ENCODE results near the gene LSM3. TPM values are rescaled to one million over a fixed set of nuclear protein-coding genes. Genes with fewer than 3 reads are reported as not detected.

LSM3 gene
- total and polyA plus RNA-seq, 12 donors = 4.1 to 25.8 (median 9.5) TPM

GRCh38 chr3:14130707-14131106 lies 47.9 kb upstream of the LSM3 start:
- H3K36me3 ChIP-seq (replicated peaks in 1 of 2) = peaks cover 0 to 65% of the 10 kb centered on the region in 2 donors
- no peak overlapping the region for H3K27ac ChIP-seq
- H3K27me3 ChIP-seq = no peaks in the 10 kb centered on the region
- 94 to 97% (median 96%) methylated on average over 6 to 12 of the region's 12 CpGs for WGBS, 4 donors
- no peaks in the 10 kb centered on the region for H3K9me3 ChIP-seq (replicated peaks in 1 of 3)
- no peak for DNase-seq
- peaks cover 15 to 21% of the 10 kb centered on the region in 2 donors for H3K4me1 ChIP-seq (replicated peaks in 1 of 2)
- TF ChIP-seq POLR2A (IDR thresholded peaks at IDR 0.05) (no peak), CTCF (IDR thresholded peaks at IDR 0.05) (no peak)
- H3K4me3 ChIP-seq = no peak overlapping the region
- intact Hi-C loops (cut with DNase I) = no loop called here

- intact Hi-C loops (cut with DNase I) = no loop called here
- Histone ChIP-seq H3K27me3 (no peaks in the 10 kb centered on the region), H3K9me3 (replicated peaks in 1 of 3) (no peaks in the 10 kb centered on the region), H3K36me3 (replicated peaks in 1 of 2) (peaks cover 0 to 69% of the 10 kb centered on the region in 2 donors), H3K27ac (no peak overlapping the region), H3K4me1 (replicated peaks in 1 of 2) (peaks cover 10 to 16% of the 10 kb centered on the region in 2 donors), H3K4me3 (no peak overlapping the region)
- no peak for TF ChIP-seq CTCF (IDR thresholded peaks at IDR 0.05)
- TF ChIP-seq POLR2A (IDR thresholded peaks at IDR 0.05) = no peak
- WGBS, 4 donors = 66 to 87% (median 76%) methylated on average over 3 to 5 of the region's 5 CpGs
- peak in 2 of 7 donors; percentile 53 to 56 for DNase-seq
Observed at GRCh38 chr3:14131134-14131533, 47.5 kb upstream of the LSM3 start.

GRCh38 chr3:14132120-14132519 lies 46.5 kb upstream of the LSM3 start:
- 88 to 96% (median 94%) methylated on average over 8 of the region's 8 CpGs for WGBS, 4 donors
- H3K27me3 ChIP-seq = no peaks in the 10 kb centered on the region
- no peak overlapping the region for H3K27ac ChIP-seq
- intact Hi-C loops (cut with DNase I) = no loop called here
- peaks cover under 1 to 11% of the 10 kb centered on the region in 2 donors for H3K4me1 ChIP-seq (replicated peaks in 1 of 2)
- no peak overlapping the region for H3K4me3 ChIP-seq
- TF ChIP-seq POLR2A (IDR thresholded peaks at IDR 0.05) (no peak), CTCF (IDR thresholded peaks at IDR 0.05) (no peak)
- H3K9me3 ChIP-seq (replicated peaks in 1 of 3) = no peaks in the 10 kb centered on the region
- H3K36me3 ChIP-seq (replicated peaks in 1 of 2) = peaks cover 0 to 73% of the 10 kb centered on the region in 2 donors
- DNase-seq = no peak

GRCh38 chr3:14132689-14133088 lies 45.9 kb upstream of the LSM3 start:
- H3K4me1 ChIP-seq (replicated peaks in 1 of 2) = peaks cover 0 to 11% of the 10 kb centered on the region in 2 donors
- H3K9me3 ChIP-seq (replicated peaks in 1 of 3) = no peaks in the 10 kb centered on the region
- H3K27me3 ChIP-seq = no peaks in the 10 kb centered on the region
- H3K36me3 ChIP-seq (replicated peaks in 1 of 2) = peaks cover 0 to 78% of the 10 kb centered on the region in 2 donors
- 87 to 97% (median 94%) methylated on average over 3 to 6 of the region's 6 CpGs for WGBS, 4 donors
- H3K4me3 ChIP-seq = no peak overlapping the region
- no peak overlapping the region for H3K27ac ChIP-seq
- intact Hi-C loops (cut with DNase I) = no loop called here
- TF ChIP-seq POLR2A (IDR thresholded peaks at IDR 0.05) = no peak
- DNase-seq = no peak

- no peak overlapping the region for H3K4me3 ChIP-seq
- H3K27me3 ChIP-seq = no peaks in the 10 kb centered on the region
- H3K36me3 ChIP-seq (replicated peaks in 1 of 2) = peaks cover 0 to 84% of the 10 kb centered on the region in 2 donors
- no peak for DNase-seq
- WGBS, 4 donors = 91 to 96% (median 93%) methylated on average over 5 to 10 of the region's 10 CpGs
- intact Hi-C loops (cut with DNase I) = no loop called here
- H3K27ac ChIP-seq = peak overlapping the region in 2 of 5 donors; percentile 18 to 44
- H3K9me3 ChIP-seq (replicated peaks in 1 of 3) = no peaks in the 10 kb centered on the region
- TF ChIP-seq POLR2A (IDR thresholded peaks at IDR 0.05) (no peak), CTCF (IDR thresholded peaks at IDR 0.05) (no peak)
- peaks cover 0 to 11% of the 10 kb centered on the region in 2 donors for H3K4me1 ChIP-seq (replicated peaks in 1 of 2)
Observed at GRCh38 chr3:14133188-14133800, 45.3 kb upstream of the LSM3 start.

Data from adrenal gland (tissue), 12 donors.